Measurements from ENCODE around the gene LIPH.

- no peak for TF ChIP-seq EZH2 (IDR thresholded peaks at IDR 0.05; ENCODE audit: borderline replicate concordance, low read depth, low read length, severe bottlenecking)
- no peak for TF ChIP-seq CTCF (IDR thresholded peaks at IDR 0.05; ENCODE audit: borderline replicate concordance, extremely low read depth, low read length, poor library complexity, severe bottlenecking)
Observed at GRCh38 chr3:185479373-185479945, 72.9 kb downstream of the LIPH start.
